Peyer's patch (tissue), 4 donors: ENCODE results near the gene GADL1.

Experiments used
- CTCF ChIP-seq, 6 experiments: fragments of 450-650 bp in 4 of 6; fragments of 200-600 bp in 2 of 6; sonication (generic) in 1 of 6; IDR thresholded peaks; one replicate each; pipeline ENCODE4 v1.5.1; 2017 to 2019; ENCODE audit warnings: antibody characterized with exemption in 6 of 6, mild to moderate bottlenecking in 3 of 6, moderate library complexity in 1 of 6
- POLR2A ChIP-seq, 2 donors: fragments of 450-650 bp; IDR thresholded peaks; one replicate each; pipeline ENCODE4 v1.5.1; 2017; ENCODE audit warnings: antibody characterized with exemption in 2 of 2, mild to moderate bottlenecking in 2 of 2, moderate library complexity in 2 of 2

GRCh38 chr3:30707825-30708224 lies 186.6 kb downstream of the GADL1 start:
- TF ChIP-seq CTCF (IDR thresholded peaks at IDR 0.05) (no peak), POLR2A (IDR thresholded peaks at IDR 0.05) (no peak)
